H9 (cell line): ENCODE results near the gene MPZL3. TPM values are rescaled to one million over a fixed set of nuclear protein-coding genes. Genes with fewer than 3 reads are reported as not detected.

Experiments
- DNase-seq: peaks from one replicate; pipeline ENCODE4 v3.0.0-alpha.2; 2017
- H2AFZ ChIP-seq: one replicate; pipeline ENCODE4 v1.6.1; 2013; ENCODE audit warnings: mild to moderate bottlenecking, low read length, control low read depth, moderate library complexity
- H2AK5ac ChIP-seq: 2 replicates; pipeline ENCODE4 v1.6.1; 2013; ENCODE audit warnings: low read length, control low read depth, mixed read lengths; ENCODE audit not compliant: insufficient read length
- H2BK120ac ChIP-seq: one replicate; pipeline ENCODE4 v1.6.1; 2013; ENCODE audit warnings: low read depth, mild to moderate bottlenecking, low read length, control low read depth, inconsistent platforms; ENCODE audit not compliant: poor library complexity, severe bottlenecking
- H2BK12ac ChIP-seq: 2 replicates; pipeline ENCODE4 v1.6.1; 2013; ENCODE audit warnings: low read length, control low read depth, mixed read lengths, low read depth; ENCODE audit not compliant: insufficient read length
- H2BK15ac ChIP-seq: 2 replicates; pipeline ENCODE4 v1.6.1; 2013; ENCODE audit warnings: low read depth, low read length, control low read depth
- H2BK20ac ChIP-seq: one replicate; pipeline ENCODE4 v1.6.1; 2013; ENCODE audit warnings: low read depth, mild to moderate bottlenecking, low read length, control low read depth, inconsistent platforms; ENCODE audit not compliant: poor library complexity, severe bottlenecking
- H2BK5ac ChIP-seq: 2 replicates; pipeline ENCODE4 v1.6.1; 2013; ENCODE audit warnings: low read length, control low read depth, mixed read lengths; ENCODE audit not compliant: insufficient read length
- H3K14ac ChIP-seq: 2 replicates; pipeline ENCODE4 v1.6.1; 2013; ENCODE audit warnings: low read length, control low read depth; ENCODE audit not compliant: insufficient read depth
- H3K18ac ChIP-seq: 2 replicates; pipeline ENCODE4 v1.6.1; 2013; ENCODE audit warnings: low read depth, mild to moderate bottlenecking, mixed read lengths, low read length, control low read depth; ENCODE audit not compliant: insufficient read length
- H3K23ac ChIP-seq: 2 replicates; pipeline ENCODE4 v1.6.1; 2013; ENCODE audit warnings: low read length, control low read depth, mixed read lengths, low read depth; ENCODE audit not compliant: insufficient read length
- H3K23me2 ChIP-seq: 2 replicates; pipeline ENCODE4 v1.6.1; 2013; ENCODE audit warnings: low read depth, mild to moderate bottlenecking, mixed read lengths, low read length, control low read depth; ENCODE audit not compliant: insufficient read length, poor library complexity, severe bottlenecking
- H3K27ac ChIP-seq: 2 replicates; pipeline ENCODE4 v1.5.1; 2013; ENCODE audit warnings: low read length, control low read depth, mixed read lengths, low read depth; ENCODE audit not compliant: insufficient read length
- H3K27me3 ChIP-seq: 2 replicates; pipeline ENCODE4 v1.6.1; 2013; ENCODE audit warnings: low read length, control low read depth, inconsistent platforms; ENCODE audit not compliant: insufficient read depth
- H3K4ac ChIP-seq: 2 replicates; pipeline ENCODE4 v1.6.1; 2013; ENCODE audit warnings: low read depth, mild to moderate bottlenecking, control low read depth, inconsistent platforms, low read length, moderate library complexity
- H3K4me1 ChIP-seq: 2 replicates; pipeline ENCODE4 v1.6.1; 2013; ENCODE audit warnings: low read length, control low read depth, inconsistent platforms; ENCODE audit not compliant: insufficient read depth
- H3K4me2 ChIP-seq: 2 replicates; pipeline ENCODE4 v1.6.1; 2013; ENCODE audit warnings: low read length, control low read depth, mixed read lengths; ENCODE audit not compliant: insufficient read length, insufficient read depth
- H3K56ac ChIP-seq: 2 replicates; pipeline ENCODE4 v1.6.1; 2013; ENCODE audit warnings: low read depth, mild to moderate bottlenecking, mixed read lengths, low read length, control low read depth; ENCODE audit not compliant: insufficient read length
- H3K79me1 ChIP-seq: 2 replicates; pipeline ENCODE4 v1.6.1; 2013; ENCODE audit warnings: low read depth, mild to moderate bottlenecking, moderate library complexity, low read length, control low read depth, inconsistent platforms; ENCODE audit not compliant: insufficient read depth, poor library complexity, severe bottlenecking
- H3K79me2 ChIP-seq: 2 replicates; pipeline ENCODE4 v1.6.1; 2013; ENCODE audit warnings: low read length, control low read depth, inconsistent platforms; ENCODE audit not compliant: insufficient read depth
- H3K9ac ChIP-seq: 2 replicates; pipeline ENCODE4 v1.6.1; 2013; ENCODE audit warnings: low read length, control low read depth, mixed read lengths; ENCODE audit not compliant: insufficient read length; ENCODE audit errors: extremely low read depth
- H3K9me3 ChIP-seq: one replicate; pipeline ENCODE4 v1.6.1; 2013; ENCODE audit warnings: low read depth, low read length, inconsistent platforms; ENCODE audit not compliant: control insufficient read depth
- H3T11ph ChIP-seq: one replicate; pipeline ENCODE4 v1.6.1; 2013; ENCODE audit warnings: mild to moderate bottlenecking, low read length, control low read depth, inconsistent platforms
- H4K20me1 ChIP-seq: one replicate; pipeline ENCODE4 v1.6.1; 2013; ENCODE audit not compliant: control insufficient read depth, insufficient read length, insufficient read depth
- H4K5ac ChIP-seq: 2 replicates; pipeline ENCODE4 v1.6.1; 2013; ENCODE audit warnings: low read depth, mild to moderate bottlenecking, mixed read lengths, low read length, control low read depth; ENCODE audit not compliant: insufficient read length
- H4K8ac ChIP-seq: replicated peaks from 2 replicates; pipeline ENCODE4 v1.6.1; 2013; ENCODE audit warnings: low read length, control low read depth, mixed read lengths, low read depth; ENCODE audit not compliant: insufficient read length
- H4K91ac ChIP-seq: 2 replicates; pipeline ENCODE4 v1.6.1; 2013; ENCODE audit warnings: low read depth, mild to moderate bottlenecking, moderate library complexity, mixed read lengths, low read length, control low read depth; ENCODE audit not compliant: insufficient read length
- H3K27ac Mint-ChIP-seq, 3 experiments: 2 replicates in 2 of 3; 3 replicates in 1 of 3; pipeline ENCODE4 v1.8.0; 2020 to 2021; ENCODE audit warnings: mixed read lengths in 3 of 3, mild to moderate bottlenecking in 1 of 3, moderate library complexity in 1 of 3
- H3K27me3 Mint-ChIP-seq: 2 replicates; pipeline ENCODE4 v1.8.0; 2021; ENCODE audit warnings: low read depth, mild to moderate bottlenecking, moderate library complexity, mixed read lengths
- H3K36me3 Mint-ChIP-seq, 3 experiments: 2 replicates in 2 of 3; 3 replicates in 1 of 3; pipeline ENCODE4 v1.8.0; 2020 to 2021; ENCODE audit warnings: low read depth in 3 of 3, mixed read lengths in 3 of 3; ENCODE audit not compliant: insufficient read depth in 1 of 3
- H3K4me1 Mint-ChIP-seq, 2 experiments: 2 replicates each; pipeline ENCODE4 v1.8.0; 2020; ENCODE audit warnings: mixed read lengths in 2 of 2
- H3K4me3 Mint-ChIP-seq, 2 experiments: 2 replicates in 1 of 2; 3 replicates in 1 of 2; pipeline ENCODE4 v1.8.0; 2020 to 2021; ENCODE audit warnings: mild to moderate bottlenecking in 2 of 2, mixed read lengths in 2 of 2, moderate library complexity in 1 of 2
- H3K9me3 Mint-ChIP-seq, 2 experiments: 2 replicates in 1 of 2; 3 replicates in 1 of 2; pipeline ENCODE4 v1.8.0; 2020; ENCODE audit warnings: mild to moderate bottlenecking in 2 of 2, mixed read lengths in 2 of 2, moderate library complexity in 1 of 2
- WGBS: extraction: QIAGEN DNeasy Blood & Tissue Kit; methylation state at CpG from one replicate; pipeline ENCODE4 v1.1.7; 2013; ENCODE audit warnings: missing lambda C conversion rate, low lambda C conversion rate, mixed read lengths; ENCODE audit not compliant: insufficient read length; ENCODE audit errors: extremely low coverage; 5-methylcytosine and 5-hydroxymethylcytosine counted together
- total RNA-seq: library from RNA; stranded (reverse); gene quantifications from 2 replicates; pipeline ENCODE4 v1.2.1, GENCODE V29; 2021
- TF ChIP-seq, protein P1 (sequence below): fragments of 200-600 bp; sonication (generic); conservative IDR thresholded peaks from 3 replicates; pipeline ENCODE4 v1.8.0; 2021; ENCODE audit warnings: antibody characterized with exemption, mild to moderate bottlenecking

The MPZL3 gene
- total RNA-seq, 1 experiment from 2014 or later, result 2.6 TPM

DNA sequence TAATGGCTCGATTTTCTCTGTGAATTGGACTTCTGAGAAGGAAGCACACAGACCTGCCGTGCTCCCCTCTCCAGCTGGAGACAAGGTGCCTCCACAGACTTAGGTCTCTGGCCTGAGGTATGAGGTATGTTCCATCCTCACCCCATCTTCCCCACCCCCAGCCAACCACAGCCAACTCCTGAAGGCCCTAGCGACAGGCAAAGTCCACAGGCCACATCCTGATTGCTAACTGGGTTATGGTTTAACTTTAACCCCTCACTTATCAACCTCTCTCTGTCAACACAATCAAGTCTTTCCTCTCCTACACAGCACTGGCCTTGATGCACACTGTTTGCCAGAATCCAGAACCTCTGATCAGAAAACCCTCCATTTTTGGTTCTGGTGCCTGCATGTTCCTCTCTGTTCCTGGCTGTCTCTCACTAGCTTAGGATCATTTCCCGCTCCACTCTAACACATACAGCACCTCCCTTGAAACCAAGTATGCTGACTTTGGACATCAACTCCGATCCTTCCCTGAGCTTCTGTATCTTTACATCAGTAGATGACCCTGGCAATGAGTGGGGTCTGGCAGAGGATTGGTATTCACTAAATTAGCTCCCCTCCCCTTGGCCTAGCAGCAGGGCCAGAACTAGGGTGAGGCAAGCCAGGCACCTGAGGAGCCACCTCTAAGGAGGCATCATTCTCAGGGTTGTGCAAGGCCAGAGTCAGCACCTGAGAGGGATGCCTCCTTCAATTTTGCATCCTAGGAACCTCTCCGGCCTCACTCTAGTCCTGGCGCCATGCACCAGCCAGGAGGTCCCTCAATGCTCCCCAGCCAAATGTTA, 49.4 kb downstream of the MPZL3 start:
- no peak overlapping the region for H4K8ac ChIP-seq
- H3K4me1 Mint-ChIP-seq, result peaks cover 17 to 18% of the 10 kb centered on the region in 2 experiments
- H3T11ph ChIP-seq, result no peak overlapping the region
- H2BK120ac ChIP-seq, result no peak overlapping the region
- no peaks in the 10 kb centered on the region for H3K9me3 Mint-ChIP-seq
- H2AK5ac ChIP-seq, result no peak overlapping the region
- H3K36me3 Mint-ChIP-seq, result no peaks in the 10 kb centered on the region
- H3K9ac ChIP-seq, result no peak overlapping the region
- H2BK5ac ChIP-seq, result no peak overlapping the region
- no peak overlapping the region for H3K4me3 Mint-ChIP-seq
- no peaks in the 10 kb centered on the region for H3K27me3 ChIP-seq
- H3K23me2 ChIP-seq, result no peaks in the 10 kb centered on the region
- H4K91ac ChIP-seq, result no peak overlapping the region
- 0 out of 2 replicates have a peak overlapping the region, but pooled peaks have one; percentile 15 for H3K14ac ChIP-seq
- H3K4me2 ChIP-seq, result no peak overlapping the region
- no peak overlapping the region for H3K27ac ChIP-seq
- no peak overlapping the region for H3K27ac Mint-ChIP-seq
- no peak overlapping the region for H2BK12ac ChIP-seq
- WGBS, result no CpG with 5 or more reads among the region's 7 CpGs
- H2BK20ac ChIP-seq, result no peak overlapping the region
- H3K79me1 ChIP-seq, result no peaks in the 10 kb centered on the region
- H3K18ac ChIP-seq, result no peak overlapping the region
- H4K5ac ChIP-seq, result no peak overlapping the region
- TF ChIP-seq, protein P1, sequence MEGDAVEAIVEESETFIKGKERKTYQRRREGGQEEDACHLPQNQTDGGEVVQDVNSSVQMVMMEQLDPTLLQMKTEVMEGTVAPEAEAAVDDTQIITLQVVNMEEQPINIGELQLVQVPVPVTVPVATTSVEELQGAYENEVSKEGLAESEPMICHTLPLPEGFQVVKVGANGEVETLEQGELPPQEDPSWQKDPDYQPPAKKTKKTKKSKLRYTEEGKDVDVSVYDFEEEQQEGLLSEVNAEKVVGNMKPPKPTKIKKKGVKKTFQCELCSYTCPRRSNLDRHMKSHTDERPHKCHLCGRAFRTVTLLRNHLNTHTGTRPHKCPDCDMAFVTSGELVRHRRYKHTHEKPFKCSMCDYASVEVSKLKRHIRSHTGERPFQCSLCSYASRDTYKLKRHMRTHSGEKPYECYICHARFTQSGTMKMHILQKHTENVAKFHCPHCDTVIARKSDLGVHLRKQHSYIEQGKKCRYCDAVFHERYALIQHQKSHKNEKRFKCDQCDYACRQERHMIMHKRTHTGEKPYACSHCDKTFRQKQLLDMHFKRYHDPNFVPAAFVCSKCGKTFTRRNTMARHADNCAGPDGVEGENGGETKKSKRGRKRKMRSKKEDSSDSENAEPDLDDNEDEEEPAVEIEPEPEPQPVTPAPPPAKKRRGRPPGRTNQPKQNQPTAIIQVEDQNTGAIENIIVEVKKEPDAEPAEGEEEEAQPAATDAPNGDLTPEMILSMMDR, result no peak
- H3K4me1 ChIP-seq, result 0 out of 2 replicates have a peak, but pooled peaks cover 2% of the 10 kb centered on the region
- no peak for DNase-seq
- no peaks in the 10 kb centered on the region for H4K20me1 ChIP-seq
- H3K4ac ChIP-seq, result no peak overlapping the region
- H3K79me2 ChIP-seq, result no peaks in the 10 kb centered on the region
- no peak overlapping the region for H2BK15ac ChIP-seq
- no peak overlapping the region for H3K56ac ChIP-seq
- no peak overlapping the region for H2AFZ ChIP-seq
- H3K23ac ChIP-seq, result no peak overlapping the region
- H3K27me3 Mint-ChIP-seq, result peaks cover 6% of the 10 kb centered on the region
- H3K9me3 ChIP-seq, result no peaks in the 10 kb centered on the region
